Raji (cell line): Measurements from ENCODE around the gene HMCN2.

Experiments used
- POLR2A ChIP-seq: IDR thresholded peaks from 2 replicates; pipeline ENCODE4 v1.6.1; 2011; ENCODE audit warnings: low read depth, low read length, control low read depth; ENCODE audit not compliant: insufficient read depth

The HMCN2 gene

DNA sequence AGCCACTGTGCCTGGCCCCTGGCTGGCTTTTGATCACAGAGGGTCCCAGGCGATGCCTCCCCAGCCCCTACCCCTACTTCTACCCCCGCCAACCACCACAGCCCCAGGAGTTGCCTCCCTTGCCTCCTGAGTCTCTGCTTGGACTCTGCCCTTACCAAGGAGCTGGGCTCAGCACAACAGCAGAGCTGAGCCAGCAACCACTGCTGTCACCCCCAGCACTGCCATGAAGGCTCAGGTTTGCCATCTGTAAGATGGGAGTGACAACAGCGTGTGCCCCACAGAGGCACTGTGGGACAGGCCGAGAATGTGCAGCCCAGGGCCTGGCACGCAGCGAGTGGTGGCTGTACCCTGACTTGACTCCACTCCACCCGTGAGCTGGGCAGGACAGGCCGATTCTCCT lies 116.1 kb downstream of the HMCN2 start:
- no peak for TF ChIP-seq POLR2A

DNA sequence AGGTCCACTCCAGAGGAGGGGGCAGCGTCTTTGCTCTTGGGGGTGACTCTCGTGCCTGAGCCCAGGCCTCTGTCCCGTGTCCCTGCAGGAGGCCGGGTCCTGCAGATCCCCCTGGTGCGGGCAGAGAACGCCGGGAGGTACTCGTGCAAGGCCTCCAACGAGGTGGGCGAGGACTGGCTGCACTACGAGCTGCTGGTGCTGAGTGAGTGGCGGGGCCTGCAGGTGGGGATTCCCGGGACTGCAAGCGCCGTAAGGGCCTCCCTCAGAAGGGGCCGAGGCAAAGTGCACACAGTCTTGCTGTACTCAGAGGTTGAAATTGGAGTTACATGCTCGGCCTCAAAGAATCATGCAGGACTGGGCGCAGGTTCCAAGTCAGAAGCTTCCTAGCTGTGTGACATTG lies 116.5 kb downstream of the HMCN2 start:
- no peak for TF ChIP-seq POLR2A

DNA sequence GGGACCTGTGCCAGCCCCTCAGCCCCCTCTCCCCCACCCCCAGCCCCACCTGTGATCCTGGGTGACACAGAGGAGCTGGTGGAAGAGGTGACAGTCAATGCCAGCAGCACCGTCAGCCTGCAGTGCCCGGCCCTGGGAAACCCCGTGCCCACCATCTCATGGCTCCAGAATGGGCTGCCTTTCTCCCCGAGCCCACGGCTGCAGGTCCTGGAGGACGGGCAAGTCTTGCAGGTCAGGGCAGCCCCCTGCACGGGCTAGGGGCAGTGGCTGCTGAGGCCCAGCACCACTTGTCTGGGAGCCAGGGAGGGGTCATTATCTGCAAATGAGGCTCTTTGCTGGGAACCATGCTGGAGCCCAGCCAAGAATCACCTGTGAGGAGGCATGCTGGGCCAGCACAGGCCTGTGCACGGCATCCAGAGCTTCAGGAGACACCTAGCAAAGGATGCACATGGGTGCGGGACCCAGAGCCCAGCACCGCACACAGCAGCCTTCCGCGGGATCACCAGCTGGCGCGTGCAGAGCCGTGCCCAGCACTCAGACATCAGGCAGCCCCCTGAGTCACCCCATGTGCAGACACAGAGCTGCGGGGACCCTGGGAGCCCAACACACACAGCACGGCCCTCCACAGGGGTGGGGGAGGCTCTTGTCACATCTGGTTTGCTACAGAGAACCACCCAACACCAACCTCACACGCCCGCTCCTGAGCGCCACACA lies 117.2 kb downstream of the HMCN2 start:
- no peak for TF ChIP-seq POLR2A

DNA sequence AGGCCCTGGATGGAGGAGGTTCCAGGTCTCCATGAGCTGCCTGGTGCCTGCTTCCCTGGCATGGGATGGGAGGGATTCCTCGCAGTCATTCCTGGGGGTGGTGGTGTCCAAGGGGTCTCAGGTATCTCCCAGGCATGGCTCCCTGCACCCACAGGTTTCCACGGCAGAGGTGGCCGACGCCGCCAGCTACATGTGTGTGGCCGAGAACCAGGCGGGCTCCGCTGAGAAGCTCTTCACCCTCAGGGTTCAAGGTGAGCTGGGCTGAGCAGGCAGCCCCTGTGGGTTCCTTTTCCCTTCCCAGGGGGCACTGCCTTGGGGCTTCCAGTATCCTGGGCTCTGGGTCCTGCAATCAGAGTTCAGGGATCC lies 117.8 kb downstream of the HMCN2 start:
- TF ChIP-seq POLR2A = no peak

DNA sequence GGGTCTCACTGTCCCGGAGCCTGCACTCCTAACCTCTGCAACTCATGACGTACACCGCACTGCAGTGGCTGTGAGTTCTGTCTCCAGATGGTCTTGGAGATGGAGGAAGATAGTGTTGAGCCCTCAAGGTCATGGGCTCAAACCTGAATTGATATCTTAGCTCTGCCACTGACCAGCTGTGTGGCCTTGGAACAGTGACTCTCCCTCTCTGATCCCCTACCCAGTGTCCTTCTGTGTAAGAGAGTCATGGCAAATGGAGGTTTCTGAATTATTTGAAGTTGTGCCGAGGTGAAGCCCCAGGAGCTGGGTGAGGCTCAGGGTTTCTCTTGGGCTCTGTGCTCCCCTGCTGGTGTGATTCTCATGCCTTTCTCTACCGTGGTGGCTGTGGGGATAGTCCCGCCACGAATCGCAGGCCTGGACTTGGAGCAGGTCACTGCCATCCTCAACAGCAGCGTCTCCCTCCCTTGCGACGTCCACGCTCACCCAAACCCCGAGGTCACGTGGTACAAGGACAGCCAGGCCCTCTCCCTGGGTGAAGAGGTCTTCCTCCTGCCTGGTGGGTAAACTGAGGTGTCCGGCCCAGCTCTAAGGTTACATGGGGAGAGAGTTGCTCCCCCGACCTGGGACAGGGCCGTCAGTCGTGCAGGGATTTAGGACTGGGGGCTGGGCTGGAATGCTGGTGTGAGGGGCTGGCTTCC lies 118.6 kb downstream of the HMCN2 start:
- no peak for TF ChIP-seq POLR2A

DNA sequence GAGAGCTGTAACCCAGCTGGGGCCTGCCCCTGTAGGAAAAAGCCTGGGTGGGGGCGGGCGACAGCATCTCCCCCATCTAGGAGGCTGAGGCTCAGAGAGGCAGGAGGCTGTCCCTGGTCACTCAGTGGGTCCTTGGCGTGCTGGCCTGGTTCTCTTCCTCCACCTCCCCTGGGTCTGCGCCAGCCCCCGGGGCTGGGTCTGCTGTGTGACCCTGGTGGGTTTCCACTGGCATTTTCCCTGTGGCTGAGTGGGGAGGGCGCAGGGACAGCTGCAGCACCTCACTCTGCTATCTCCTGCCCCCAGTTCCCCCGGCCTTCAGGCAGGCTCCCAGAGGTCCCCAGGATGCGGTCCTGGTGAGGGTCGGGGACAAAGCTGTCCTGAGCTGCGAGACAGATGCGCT lies 119.7 kb downstream of the HMCN2 start:
- no peak for TF ChIP-seq POLR2A

DNA sequence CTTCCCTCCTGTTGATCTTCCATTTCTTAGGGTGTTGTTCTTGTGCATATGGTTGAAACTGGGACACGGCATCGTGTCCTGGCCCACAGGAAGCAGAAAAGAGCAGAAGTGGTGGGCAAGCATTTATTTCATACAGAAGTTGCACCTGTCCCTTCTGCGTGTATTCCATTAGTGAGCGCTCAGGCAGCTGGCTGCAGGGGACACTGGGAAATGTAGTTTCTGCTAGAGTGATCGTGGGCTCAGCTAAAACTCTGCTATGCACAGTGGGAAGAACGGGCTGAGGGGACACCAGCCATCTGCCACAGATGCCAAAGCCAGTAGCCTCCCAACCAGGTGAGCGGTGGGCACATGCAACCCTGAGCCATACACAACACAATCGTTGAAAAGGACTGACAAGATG lies 121.8 kb downstream of the HMCN2 start:
- no peak for TF ChIP-seq POLR2A

DNA sequence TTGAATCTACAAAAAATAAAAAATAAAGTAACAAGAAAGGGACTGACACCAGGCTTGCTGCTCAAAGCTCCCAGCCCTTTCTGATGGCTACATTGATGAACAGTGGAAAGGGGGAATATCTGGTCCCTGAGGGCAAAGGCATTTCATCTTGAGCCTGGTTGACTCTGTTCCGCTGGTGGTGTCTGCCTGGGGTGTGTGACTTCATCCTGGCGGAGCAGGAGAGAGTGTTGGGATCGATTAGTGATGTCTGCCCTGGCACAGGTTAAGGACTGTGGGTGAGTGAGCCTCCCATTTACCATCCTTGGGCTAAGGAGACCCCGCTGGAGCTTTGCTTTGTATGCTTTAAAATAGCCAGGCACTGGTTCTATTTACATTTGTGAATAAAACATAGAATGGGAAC lies 122.3 kb downstream of the HMCN2 start:
- no peak for TF ChIP-seq POLR2A

DNA sequence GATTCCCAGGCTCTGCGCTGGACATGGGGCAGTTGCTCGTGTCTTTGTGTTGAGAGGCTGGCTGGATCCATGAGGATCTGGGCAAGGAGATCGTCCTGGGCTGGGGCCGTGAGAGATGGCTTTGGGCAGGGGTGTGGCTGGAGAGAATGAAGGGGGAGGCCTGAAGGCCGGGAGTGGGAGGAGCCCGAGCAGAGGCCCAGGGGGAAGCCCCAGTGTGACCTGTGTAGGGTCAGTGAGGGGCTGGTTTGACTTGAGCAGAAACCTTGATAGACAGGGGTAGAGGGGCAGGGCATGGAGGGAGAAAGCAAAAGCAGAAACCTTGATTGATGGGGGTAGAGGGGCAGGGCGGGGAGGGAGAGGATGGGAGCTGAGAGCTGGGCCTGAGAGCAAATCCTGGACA lies 124.8 kb downstream of the HMCN2 start:
- no peak for TF ChIP-seq POLR2A

DNA sequence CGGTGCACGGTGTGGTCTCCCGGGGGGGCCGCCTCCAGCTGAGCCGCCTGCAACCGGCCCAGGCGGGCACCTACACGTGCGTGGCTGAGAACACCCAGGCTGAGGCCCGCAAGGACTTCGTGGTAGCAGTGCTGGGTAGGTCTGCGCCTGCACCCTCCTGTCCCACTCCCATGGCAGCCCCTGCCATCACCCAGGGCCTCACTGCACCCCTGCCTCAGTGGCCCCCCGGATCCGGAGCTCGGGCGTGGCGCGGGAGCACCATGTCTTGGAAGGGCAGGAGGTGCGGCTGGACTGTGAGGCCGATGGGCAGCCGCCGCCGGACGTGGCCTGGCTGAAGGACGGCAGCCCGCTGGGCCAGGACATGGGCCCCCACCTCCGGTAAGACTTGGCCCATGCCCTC lies 125.4 kb downstream of the HMCN2 start:
- TF ChIP-seq POLR2A = no peak

DNA sequence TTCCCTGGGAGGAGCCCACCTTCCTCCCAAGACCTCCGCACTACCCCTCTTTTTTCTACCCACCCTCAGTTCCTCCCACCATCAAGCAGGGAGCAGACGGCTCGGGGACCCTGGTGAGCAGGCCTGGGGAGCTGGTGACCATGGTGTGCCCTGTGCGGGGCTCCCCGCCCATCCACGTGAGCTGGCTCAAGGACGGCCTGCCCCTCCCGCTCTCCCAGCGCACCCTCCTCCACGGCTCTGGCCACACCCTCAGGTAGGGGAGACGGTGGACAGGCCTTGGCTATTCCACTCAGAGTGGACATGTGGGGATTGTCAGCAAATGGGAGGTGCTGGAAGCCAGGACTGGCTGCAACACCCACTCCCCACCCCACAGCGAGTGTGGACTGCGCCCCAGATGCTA lies 126.3 kb downstream of the HMCN2 start:
- TF ChIP-seq POLR2A = no peak

DNA sequence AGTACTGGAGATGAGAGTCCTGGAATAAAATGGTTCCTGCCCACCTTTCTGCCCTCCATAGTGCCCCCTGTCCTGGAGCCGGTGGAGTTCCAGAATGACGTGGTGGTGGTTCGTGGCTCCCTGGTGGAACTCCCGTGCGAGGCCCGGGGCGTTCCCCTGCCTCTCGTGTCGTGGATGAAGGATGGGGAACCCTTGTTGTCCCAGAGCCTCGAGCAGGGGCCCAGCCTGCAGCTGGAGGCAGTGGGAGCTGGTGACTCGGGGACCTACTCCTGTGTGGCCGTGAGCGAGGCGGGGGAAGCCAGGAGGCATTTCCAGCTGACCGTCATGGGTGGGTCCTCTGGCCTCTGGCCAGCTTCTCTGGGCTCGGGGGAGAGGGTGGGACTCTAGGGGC lies 128.1 kb downstream of the HMCN2 start:
- no peak for TF ChIP-seq POLR2A

DNA sequence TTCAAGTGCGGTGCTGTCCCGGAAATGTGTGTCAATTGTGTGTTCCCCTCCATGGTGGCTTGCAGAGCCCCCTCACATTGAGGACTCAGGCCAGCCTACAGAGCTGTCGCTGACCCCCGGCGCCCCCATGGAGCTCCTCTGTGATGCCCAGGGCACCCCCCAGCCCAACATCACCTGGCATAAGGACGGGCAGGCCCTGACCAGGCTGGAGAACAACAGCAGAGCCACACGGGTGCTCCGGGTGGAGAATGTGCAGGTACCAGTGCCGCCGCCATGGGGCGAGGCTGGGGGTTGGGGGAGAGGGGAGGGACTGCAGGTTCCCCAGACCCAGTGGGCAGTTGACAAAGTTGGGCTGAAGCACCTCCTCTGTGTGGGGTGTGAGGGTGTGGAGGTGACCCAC lies 128.8 kb downstream of the HMCN2 start:
- no peak for TF ChIP-seq POLR2A

DNA sequence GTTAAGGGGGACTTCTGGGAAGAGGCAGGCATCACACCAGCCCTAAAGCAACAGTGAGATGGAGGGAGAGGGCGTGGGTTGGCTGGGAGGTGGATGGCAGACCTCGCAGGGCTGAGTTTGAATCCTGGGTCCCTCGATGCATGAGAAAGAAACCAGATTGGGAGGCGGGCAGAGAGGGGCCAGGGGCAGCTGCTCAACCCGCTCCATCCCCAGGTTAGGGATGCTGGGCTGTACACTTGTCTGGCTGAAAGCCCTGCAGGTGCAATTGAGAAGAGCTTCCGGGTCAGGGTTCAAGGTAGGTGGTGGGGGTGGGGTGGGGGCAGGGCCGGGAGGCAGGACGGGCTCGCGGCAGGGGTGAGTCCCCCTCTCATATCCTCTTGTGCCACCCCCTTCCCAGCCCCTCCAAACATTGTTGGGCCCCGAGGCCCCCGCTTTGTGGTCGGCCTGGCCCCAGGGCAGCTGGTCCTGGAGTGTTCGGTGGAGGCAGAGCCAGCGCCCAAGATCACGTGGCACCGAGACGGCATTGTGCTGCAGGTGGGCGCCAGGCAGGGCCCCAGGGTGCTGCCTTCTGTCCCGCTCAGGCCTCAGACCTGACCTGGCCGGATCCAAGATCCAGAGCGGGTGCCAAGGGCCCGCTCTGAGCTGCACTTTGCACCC lies 129.4 kb downstream of the HMCN2 start:
- no peak for TF ChIP-seq POLR2A

DNA sequence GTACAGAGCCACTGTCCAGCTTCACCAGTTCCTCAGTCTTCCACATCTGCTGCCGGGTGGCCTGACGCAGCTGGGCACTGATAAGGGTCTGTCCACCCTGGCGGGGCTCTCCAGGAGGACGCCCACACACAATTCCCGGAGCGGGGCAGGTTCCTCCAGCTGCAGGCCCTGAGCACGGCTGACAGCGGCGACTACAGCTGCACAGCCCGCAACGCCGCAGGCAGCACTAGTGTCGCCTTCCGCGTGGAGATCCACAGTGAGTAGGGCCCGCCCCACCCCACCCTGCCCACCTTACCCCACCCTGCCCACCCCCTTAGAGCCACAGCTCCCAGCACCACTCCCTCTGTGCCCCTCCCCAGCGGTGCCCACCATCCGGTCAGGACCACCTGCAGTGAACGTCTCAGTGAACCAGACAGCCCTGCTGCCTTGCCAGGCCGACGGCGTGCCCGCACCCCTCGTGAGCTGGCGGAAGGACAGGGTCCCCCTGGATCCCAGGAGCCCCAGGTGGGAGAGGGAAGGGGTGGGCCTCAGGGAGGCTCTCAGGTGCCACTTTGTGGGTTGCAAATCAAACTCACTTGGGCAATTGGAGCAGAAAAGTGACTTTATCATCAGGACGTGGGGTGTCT lies 130.4 kb downstream of the HMCN2 start:
- no peak for TF ChIP-seq POLR2A

DNA sequence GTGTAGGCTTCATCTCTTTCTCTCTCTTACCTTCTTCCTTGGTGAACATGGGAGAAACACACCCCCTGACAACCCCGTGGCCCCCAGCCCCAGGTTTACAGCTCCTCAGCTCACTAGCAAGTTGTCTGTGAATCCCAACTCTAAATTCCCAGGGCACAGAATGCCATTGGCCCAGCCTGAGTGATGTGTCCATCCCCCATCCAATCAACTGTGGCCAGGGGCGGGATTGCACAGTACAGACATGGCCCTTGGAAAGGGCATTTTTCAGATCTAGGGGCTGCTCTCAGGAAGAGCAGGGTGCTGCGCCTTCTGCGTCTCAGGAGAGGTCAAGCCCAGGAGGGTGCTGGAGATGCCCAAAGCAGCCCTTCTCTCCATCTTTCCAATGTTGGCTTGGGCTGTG lies 131.0 kb downstream of the HMCN2 start:
- no peak for TF ChIP-seq POLR2A

DNA sequence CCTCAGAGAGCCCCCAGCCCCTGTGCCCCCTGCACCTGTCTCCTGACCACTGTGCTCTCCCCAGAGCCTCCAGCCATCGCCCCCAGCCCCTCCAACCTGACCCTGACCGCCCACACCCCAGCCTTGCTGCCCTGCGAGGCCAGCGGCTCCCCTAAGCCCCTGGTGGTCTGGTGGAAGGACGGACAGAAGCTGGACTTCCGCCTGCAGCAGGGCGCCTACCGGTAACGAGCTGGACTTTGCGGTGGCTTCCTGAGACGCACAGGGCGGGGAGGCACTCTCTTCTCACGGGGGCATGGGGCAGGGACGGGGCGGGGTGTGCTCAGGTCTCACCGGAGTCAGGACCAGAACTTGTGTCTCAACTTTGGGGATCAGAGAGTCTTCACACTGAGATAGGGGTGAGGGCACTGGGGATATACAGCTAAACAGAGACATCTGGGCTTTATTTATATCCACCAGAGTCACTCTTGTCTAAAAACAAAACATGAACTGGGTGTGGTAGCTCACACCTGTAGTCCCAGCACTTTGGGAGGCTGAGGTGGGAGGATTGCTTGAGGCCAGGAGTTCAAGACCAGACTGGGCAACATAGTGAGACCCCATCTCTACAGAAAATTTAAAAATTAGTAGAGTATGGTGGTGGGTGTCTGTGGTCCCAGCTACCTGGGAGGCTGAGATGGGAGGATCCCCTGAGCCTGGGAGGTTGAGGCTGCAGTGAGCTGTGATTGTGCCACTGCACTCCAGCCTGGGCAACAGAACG lies 133.1 kb downstream of the HMCN2 start:
- TF ChIP-seq POLR2A = no peak
